Liver (tissue), 3 donors: Measurements from ENCODE around the gene KIRREL3.

Experiments
- CTCF ChIP-seq: fragments of 150-350 bp; IDR thresholded peaks from 2 replicates; pipeline ENCODE4 v1.5.1; 2017; ENCODE audit warnings: improper control_type of control experiment, low read depth, low read length; ENCODE audit not compliant: missing input control
- TAF1 ChIP-seq: conservative IDR thresholded peaks from 2 replicates; pipeline ENCODE4 v1.6.1; 2016; ENCODE audit warnings: antibody characterized with exemption, mild to moderate bottlenecking
- donor health status: healthy.
- donor health status: healthy.

- TF ChIP-seq CTCF (no peak), TAF1 (no peak)
Observed at GRCh38 chr11:126676536-126676935, 324.0 kb downstream of the KIRREL3 start.
